ENCODE data around the gene CENPH. TPM values are rescaled to one million over a fixed set of nuclear protein-coding genes. Genes with fewer than 3 reads are reported as not detected.

CENPH gene
- total and polyA plus RNA-seq, 4 donors = 0.33 to 14.6 (median 0.77) TPM

DNA sequence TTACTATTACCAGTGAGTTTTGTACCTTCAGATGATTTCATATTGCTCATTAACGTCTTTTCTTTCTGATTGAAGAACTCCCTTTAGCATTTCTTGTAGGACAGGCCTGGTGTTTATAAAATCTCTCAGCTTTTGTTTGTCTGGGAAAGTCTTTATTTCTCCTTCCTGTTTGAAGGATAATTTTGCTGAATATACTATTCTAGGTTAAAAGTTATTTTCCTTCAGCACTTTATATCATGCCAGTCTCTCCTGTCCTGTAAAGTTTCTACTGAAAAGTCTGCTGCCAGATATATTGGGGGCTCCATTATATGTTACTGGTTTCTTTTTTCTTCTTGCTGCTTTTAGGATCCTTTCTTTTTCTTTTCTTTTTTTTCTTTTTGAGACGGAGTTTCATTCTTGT is 58.6 kb downstream of the CENPH start:
- Histone ChIP-seq H3K27me3 (ENCODE audit: control insufficient read depth in 4 of 4, insufficient read depth in 4 of 4, low read length in 3 of 4) (no peaks in the 10 kb centered on the region), H3K36me3 (ENCODE audit: control insufficient read depth in 4 of 4, insufficient read depth in 3 of 4, low read depth in 1 of 4, low read length in 3 of 4) (no peaks in the 10 kb centered on the region), H3K4me3 (ENCODE audit: low read depth in 1 of 3, low read length in 3 of 3) (no peak overlapping the region), H3K9ac (ENCODE audit: low read depth in 1 of 2, low read length in 2 of 2) (no peak overlapping the region), H3K4me1 (ENCODE audit: control insufficient read depth in 4 of 4, insufficient read depth in 4 of 4, low read length in 3 of 4) (no peaks in the 10 kb centered on the region), H3K9me3 (ENCODE audit: control insufficient read depth in 4 of 4, low read length in 3 of 4) (no peaks in the 10 kb centered on the region), H3K27ac (ENCODE audit: low read depth in 1 of 2, low read length in 2 of 2) (no peak overlapping the region)
- 97% methylated on average over 2 of the region's 2 CpGs for WGBS
- DNase-seq (ENCODE audit: low spot score) = no peak
- TF ChIP-seq YY1 (IDR thresholded peaks at IDR 0.05) = no peak

DNA sequence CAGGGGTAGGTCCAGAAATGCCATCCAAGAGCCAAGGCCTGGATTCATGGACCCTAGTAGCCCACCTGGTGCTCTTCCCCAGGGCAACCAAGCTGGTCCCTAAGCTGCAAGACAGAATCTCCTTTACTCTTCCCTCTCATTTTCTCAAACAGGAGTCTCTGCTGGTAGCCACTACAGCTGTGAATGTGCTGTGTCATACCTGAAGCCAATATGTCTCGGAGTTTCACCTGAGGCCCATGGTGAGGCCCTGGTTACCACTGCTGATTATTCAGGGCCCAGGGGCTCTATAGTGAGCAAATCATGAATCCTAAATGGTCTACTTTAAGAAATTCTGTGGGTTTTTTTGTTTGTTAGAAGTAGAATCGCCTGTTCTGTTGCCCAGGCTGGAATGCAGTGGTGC is 61.2 kb downstream of the CENPH start:
- 96% methylated on average over 2 of the region's 2 CpGs for WGBS

More for the DNA sequence above, 61.2 kb downstream of the CENPH start:
- Histone ChIP-seq H3K27ac (ENCODE audit: low read depth in 1 of 2, low read length in 2 of 2) (no peak overlapping the region), H3K27me3 (ENCODE audit: control insufficient read depth in 4 of 4, insufficient read depth in 4 of 4, low read length in 3 of 4) (no peaks in the 10 kb centered on the region), H3K9ac (ENCODE audit: low read depth in 1 of 2, low read length in 2 of 2) (no peak overlapping the region), H3K36me3 (ENCODE audit: control insufficient read depth in 4 of 4, insufficient read depth in 3 of 4, low read depth in 1 of 4, low read length in 3 of 4) (no peaks in the 10 kb centered on the region), H3K4me3 (ENCODE audit: low read depth in 1 of 3, low read length in 3 of 3) (no peak overlapping the region), H3K9me3 (ENCODE audit: control insufficient read depth in 4 of 4, low read length in 3 of 4) (no peaks in the 10 kb centered on the region), H3K4me1 (ENCODE audit: control insufficient read depth in 4 of 4, insufficient read depth in 4 of 4, low read length in 3 of 4) (no peaks in the 10 kb centered on the region)
- DNase-seq (ENCODE audit: low spot score) = no peak
- TF ChIP-seq NR2F2 (IDR thresholded peaks at IDR 0.05) (no peak), JUND (IDR thresholded peaks at IDR 0.05) (no peak), HNF4A (conservative IDR thresholded peaks at IDR 0.05) (no peak), SP1 (IDR thresholded peaks at IDR 0.05) (no peak), RXRA (IDR thresholded peaks at IDR 0.05) (no peak), REST (IDR thresholded peaks at IDR 0.05) (no peak), FOXA2 (IDR thresholded peaks at IDR 0.05) (no peak), YY1 (IDR thresholded peaks at IDR 0.05) (no peak), RAD21 (IDR thresholded peaks at IDR 0.05) (no peak), EGR1 (IDR thresholded peaks at IDR 0.05; ENCODE audit: low read depth in 2 of 2) (no peak), GABPA (IDR thresholded peaks at IDR 0.05 in 1 of 2, conservative IDR thresholded peaks at IDR 0.05 in 1 of 2) (no peak), TAF1 (conservative IDR thresholded peaks at IDR 0.05) (no peak)
- TF ChIP-seq, protein P1, sequence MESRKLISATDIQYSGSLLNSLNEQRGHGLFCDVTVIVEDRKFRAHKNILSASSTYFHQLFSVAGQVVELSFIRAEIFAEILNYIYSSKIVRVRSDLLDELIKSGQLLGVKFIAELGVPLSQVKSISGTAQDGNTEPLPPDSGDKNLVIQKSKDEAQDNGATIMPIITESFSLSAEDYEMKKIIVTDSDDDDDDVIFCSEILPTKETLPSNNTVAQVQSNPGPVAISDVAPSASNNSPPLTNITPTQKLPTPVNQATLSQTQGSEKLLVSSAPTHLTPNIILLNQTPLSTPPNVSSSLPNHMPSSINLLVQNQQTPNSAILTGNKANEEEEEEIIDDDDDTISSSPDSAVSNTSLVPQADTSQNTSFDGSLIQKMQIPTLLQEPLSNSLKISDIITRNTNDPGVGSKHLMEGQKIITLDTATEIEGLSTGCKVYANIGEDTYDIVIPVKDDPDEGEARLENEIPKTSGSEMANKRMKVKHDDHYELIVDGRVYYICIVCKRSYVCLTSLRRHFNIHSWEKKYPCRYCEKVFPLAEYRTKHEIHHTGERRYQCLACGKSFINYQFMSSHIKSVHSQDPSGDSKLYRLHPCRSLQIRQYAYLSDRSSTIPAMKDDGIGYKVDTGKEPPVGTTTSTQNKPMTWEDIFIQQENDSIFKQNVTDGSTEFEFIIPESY (IDR thresholded peaks at IDR 0.05) = no peak
- TF ChIP-seq, protein P2, sequence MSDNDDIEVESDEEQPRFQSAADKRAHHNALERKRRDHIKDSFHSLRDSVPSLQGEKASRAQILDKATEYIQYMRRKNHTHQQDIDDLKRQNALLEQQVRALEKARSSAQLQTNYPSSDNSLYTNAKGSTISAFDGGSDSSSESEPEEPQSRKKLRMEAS (IDR thresholded peaks at IDR 0.05) = no peak

Data from liver (tissue), 9 donors.